H9 (cell line): Measurements from ENCODE around the gene CEP83. TPM values are rescaled to one million over a fixed set of nuclear protein-coding genes. Genes with fewer than 3 reads are reported as not detected.

ENCODE experiments used
- DNase-seq: peaks from one replicate; pipeline ENCODE4 v3.0.0-alpha.2; 2017
- H2AFZ ChIP-seq: one replicate; pipeline ENCODE4 v1.6.1; 2013; ENCODE audit warnings: mild to moderate bottlenecking, low read length, control low read depth, moderate library complexity
- H2AK5ac ChIP-seq: 2 replicates; pipeline ENCODE4 v1.6.1; 2013; ENCODE audit warnings: low read length, control low read depth, mixed read lengths; ENCODE audit not compliant: insufficient read length
- H2BK120ac ChIP-seq: one replicate; pipeline ENCODE4 v1.6.1; 2013; ENCODE audit warnings: low read depth, mild to moderate bottlenecking, low read length, control low read depth, inconsistent platforms; ENCODE audit not compliant: poor library complexity, severe bottlenecking
- H2BK12ac ChIP-seq: 2 replicates; pipeline ENCODE4 v1.6.1; 2013; ENCODE audit warnings: low read length, control low read depth, mixed read lengths, low read depth; ENCODE audit not compliant: insufficient read length
- H2BK15ac ChIP-seq: 2 replicates; pipeline ENCODE4 v1.6.1; 2013; ENCODE audit warnings: low read depth, low read length, control low read depth
- H2BK20ac ChIP-seq: one replicate; pipeline ENCODE4 v1.6.1; 2013; ENCODE audit warnings: low read depth, mild to moderate bottlenecking, low read length, control low read depth, inconsistent platforms; ENCODE audit not compliant: poor library complexity, severe bottlenecking
- H2BK5ac ChIP-seq: 2 replicates; pipeline ENCODE4 v1.6.1; 2013; ENCODE audit warnings: low read length, control low read depth, mixed read lengths; ENCODE audit not compliant: insufficient read length
- H3K14ac ChIP-seq: 2 replicates; pipeline ENCODE4 v1.6.1; 2013; ENCODE audit warnings: low read length, control low read depth; ENCODE audit not compliant: insufficient read depth
- H3K18ac ChIP-seq: 2 replicates; pipeline ENCODE4 v1.6.1; 2013; ENCODE audit warnings: low read depth, mild to moderate bottlenecking, mixed read lengths, low read length, control low read depth; ENCODE audit not compliant: insufficient read length
- H3K23ac ChIP-seq: 2 replicates; pipeline ENCODE4 v1.6.1; 2013; ENCODE audit warnings: low read length, control low read depth, mixed read lengths, low read depth; ENCODE audit not compliant: insufficient read length
- H3K23me2 ChIP-seq: 2 replicates; pipeline ENCODE4 v1.6.1; 2013; ENCODE audit warnings: low read depth, mild to moderate bottlenecking, mixed read lengths, low read length, control low read depth; ENCODE audit not compliant: insufficient read length, poor library complexity, severe bottlenecking
- H3K27ac ChIP-seq: 2 replicates; pipeline ENCODE4 v1.5.1; 2013; ENCODE audit warnings: low read length, control low read depth, mixed read lengths, low read depth; ENCODE audit not compliant: insufficient read length
- H3K27me3 ChIP-seq: 2 replicates; pipeline ENCODE4 v1.6.1; 2013; ENCODE audit warnings: low read length, control low read depth, inconsistent platforms; ENCODE audit not compliant: insufficient read depth
- H3K4ac ChIP-seq: 2 replicates; pipeline ENCODE4 v1.6.1; 2013; ENCODE audit warnings: low read depth, mild to moderate bottlenecking, control low read depth, inconsistent platforms, low read length, moderate library complexity
- H3K4me1 ChIP-seq: 2 replicates; pipeline ENCODE4 v1.6.1; 2013; ENCODE audit warnings: low read length, control low read depth, inconsistent platforms; ENCODE audit not compliant: insufficient read depth
- H3K4me2 ChIP-seq: 2 replicates; pipeline ENCODE4 v1.6.1; 2013; ENCODE audit warnings: low read length, control low read depth, mixed read lengths; ENCODE audit not compliant: insufficient read length, insufficient read depth
- H3K56ac ChIP-seq: 2 replicates; pipeline ENCODE4 v1.6.1; 2013; ENCODE audit warnings: low read depth, mild to moderate bottlenecking, mixed read lengths, low read length, control low read depth; ENCODE audit not compliant: insufficient read length
- H3K79me1 ChIP-seq: 2 replicates; pipeline ENCODE4 v1.6.1; 2013; ENCODE audit warnings: low read depth, mild to moderate bottlenecking, moderate library complexity, low read length, control low read depth, inconsistent platforms; ENCODE audit not compliant: insufficient read depth, poor library complexity, severe bottlenecking
- H3K79me2 ChIP-seq: 2 replicates; pipeline ENCODE4 v1.6.1; 2013; ENCODE audit warnings: low read length, control low read depth, inconsistent platforms; ENCODE audit not compliant: insufficient read depth
- H3K9ac ChIP-seq: 2 replicates; pipeline ENCODE4 v1.6.1; 2013; ENCODE audit warnings: low read length, control low read depth, mixed read lengths; ENCODE audit not compliant: insufficient read length; ENCODE audit errors: extremely low read depth
- H3K9me3 ChIP-seq: one replicate; pipeline ENCODE4 v1.6.1; 2013; ENCODE audit warnings: low read depth, low read length, inconsistent platforms; ENCODE audit not compliant: control insufficient read depth
- H3T11ph ChIP-seq: one replicate; pipeline ENCODE4 v1.6.1; 2013; ENCODE audit warnings: mild to moderate bottlenecking, low read length, control low read depth, inconsistent platforms
- H4K20me1 ChIP-seq: one replicate; pipeline ENCODE4 v1.6.1; 2013; ENCODE audit not compliant: control insufficient read depth, insufficient read length, insufficient read depth
- H4K5ac ChIP-seq: 2 replicates; pipeline ENCODE4 v1.6.1; 2013; ENCODE audit warnings: low read depth, mild to moderate bottlenecking, mixed read lengths, low read length, control low read depth; ENCODE audit not compliant: insufficient read length
- H4K8ac ChIP-seq: replicated peaks from 2 replicates; pipeline ENCODE4 v1.6.1; 2013; ENCODE audit warnings: low read length, control low read depth, mixed read lengths, low read depth; ENCODE audit not compliant: insufficient read length
- H4K91ac ChIP-seq: 2 replicates; pipeline ENCODE4 v1.6.1; 2013; ENCODE audit warnings: low read depth, mild to moderate bottlenecking, moderate library complexity, mixed read lengths, low read length, control low read depth; ENCODE audit not compliant: insufficient read length
- H3K27ac Mint-ChIP-seq, 3 experiments: 2 replicates in 2 of 3; 3 replicates in 1 of 3; pipeline ENCODE4 v1.8.0; 2020 to 2021; ENCODE audit warnings: mixed read lengths in 3 of 3, mild to moderate bottlenecking in 1 of 3, moderate library complexity in 1 of 3
- H3K27me3 Mint-ChIP-seq: 2 replicates; pipeline ENCODE4 v1.8.0; 2021; ENCODE audit warnings: low read depth, mild to moderate bottlenecking, moderate library complexity, mixed read lengths
- H3K36me3 Mint-ChIP-seq, 3 experiments: 2 replicates in 2 of 3; 3 replicates in 1 of 3; pipeline ENCODE4 v1.8.0; 2020 to 2021; ENCODE audit warnings: low read depth in 3 of 3, mixed read lengths in 3 of 3; ENCODE audit not compliant: insufficient read depth in 1 of 3
- H3K4me1 Mint-ChIP-seq, 2 experiments: 2 replicates each; pipeline ENCODE4 v1.8.0; 2020; ENCODE audit warnings: mixed read lengths in 2 of 2
- H3K4me3 Mint-ChIP-seq, 2 experiments: 2 replicates in 1 of 2; 3 replicates in 1 of 2; pipeline ENCODE4 v1.8.0; 2020 to 2021; ENCODE audit warnings: mild to moderate bottlenecking in 2 of 2, mixed read lengths in 2 of 2, moderate library complexity in 1 of 2
- H3K9me3 Mint-ChIP-seq, 2 experiments: 2 replicates in 1 of 2; 3 replicates in 1 of 2; pipeline ENCODE4 v1.8.0; 2020; ENCODE audit warnings: mild to moderate bottlenecking in 2 of 2, mixed read lengths in 2 of 2, moderate library complexity in 1 of 2
- CTCF ChIP-seq: fragments of 200-600 bp; sonication (generic); conservative IDR thresholded peaks from 3 replicates; pipeline ENCODE4 v1.8.0; 2021; ENCODE audit warnings: antibody characterized with exemption, mild to moderate bottlenecking
- WGBS: extraction: QIAGEN DNeasy Blood & Tissue Kit; methylation state at CpG from one replicate; pipeline ENCODE4 v1.1.7; 2013; ENCODE audit warnings: missing lambda C conversion rate, low lambda C conversion rate, mixed read lengths; ENCODE audit not compliant: insufficient read length; ENCODE audit errors: extremely low coverage; 5-methylcytosine and 5-hydroxymethylcytosine counted together
- total RNA-seq: library from RNA; stranded (reverse); gene quantifications from 2 replicates; pipeline ENCODE4 v1.2.1, GENCODE V29; 2021

CEP83 gene
- total RNA-seq, 1 experiment from 2014 or later, result 26.5 TPM

- Histone ChIP-seq H2BK15ac (no peak overlapping the region), H2BK5ac (no peak overlapping the region), H3K27ac (no peak overlapping the region), H4K5ac (no peak overlapping the region), H4K20me1 (no peaks in the 10 kb centered on the region), H3K4me2 (no peak overlapping the region), H3K4ac (no peak overlapping the region), H4K91ac (no peak overlapping the region), H2AK5ac (no peak overlapping the region), H3K23ac (no peak overlapping the region), H3K14ac (no peak overlapping the region), H3K79me2 (no peaks in the 10 kb centered on the region), H3K4me1 (no peaks in the 10 kb centered on the region; the same call in 1 of the 2 replicates), H2AFZ (no peak overlapping the region), H2BK20ac (no peak overlapping the region), H2BK12ac (no peak overlapping the region), H4K8ac (no peak overlapping the region), H3T11ph (no peak overlapping the region), H3K9me3 (no peaks in the 10 kb centered on the region), H3K56ac (no peak overlapping the region), H3K18ac (no peak overlapping the region), H3K9ac (no peak overlapping the region), H3K23me2 (no peaks in the 10 kb centered on the region), H3K27me3 (no peaks in the 10 kb centered on the region), H2BK120ac (no peak overlapping the region), H3K79me1 (no peaks in the 10 kb centered on the region)
- Mint-ChIP-seq H3K27me3 (peaks cover under 1% of the 10 kb centered on the region; the same call in 1 of the 2 replicates), H3K9me3 (peaks cover 0 to 5% of the 10 kb centered on the region in 2 experiments; a peak in 2 of 5 replicates), H3K4me3 (no peak overlapping the region), H3K36me3 (peaks cover 0 to 4% (median 1%) of the 10 kb centered on the region in 3 experiments; a peak in 2 of 7 replicates), H3K4me1 (peaks cover 7 to 15% of the 10 kb centered on the region in 2 experiments), H3K27ac (no peak overlapping the region)
- no peak for DNase-seq
- no peak for TF ChIP-seq CTCF
- no CpG with 5 or more reads among the region's 3 CpGs for WGBS
These were observed 49.6 kb upstream of the CEP83 start for GRCh38 chr12:94509317-94509716.
